Cerebellar cortex (tissue), 1 donor: ENCODE data around the gene PTPRM.

Experiments used
- DNase-seq: peaks from one replicate; pipeline ENCODE4 v3.0.0-alpha.2; 2015; ENCODE audit warnings: low spot score

The PTPRM gene

DNA sequence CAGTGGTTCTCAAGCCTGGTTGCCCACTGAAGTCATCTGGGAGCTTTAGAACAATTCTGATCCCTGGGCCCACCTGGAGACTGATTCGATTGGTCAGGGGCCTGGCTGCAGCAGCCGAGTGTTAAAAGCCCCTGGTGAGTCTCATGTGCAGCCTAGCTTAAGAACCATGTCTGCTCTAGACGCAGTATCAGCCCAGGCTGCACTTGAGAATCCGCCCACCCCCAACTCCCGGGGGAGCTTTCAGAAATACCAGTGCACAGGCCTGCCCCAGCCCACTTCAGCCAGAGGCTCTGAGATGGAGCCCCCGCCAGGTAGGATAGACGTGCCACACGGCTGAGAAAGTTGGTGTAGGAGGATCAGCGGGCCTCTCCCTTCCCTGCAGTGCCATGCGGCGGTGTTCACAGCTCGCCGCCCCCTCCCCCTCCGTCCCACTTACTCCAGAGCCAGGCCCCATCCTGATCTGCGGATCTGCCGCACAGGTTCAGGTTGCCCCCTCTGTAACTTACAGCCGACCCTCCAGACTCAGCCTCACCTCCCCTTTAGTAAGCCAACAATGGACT lies 833.2 kb downstream of the PTPRM start:
- DNase-seq: no peak

- no peak for DNase-seq
These were observed 833.7 kb downstream of the PTPRM start for GRCh38 chr18:8400825-8401224.

DNA sequence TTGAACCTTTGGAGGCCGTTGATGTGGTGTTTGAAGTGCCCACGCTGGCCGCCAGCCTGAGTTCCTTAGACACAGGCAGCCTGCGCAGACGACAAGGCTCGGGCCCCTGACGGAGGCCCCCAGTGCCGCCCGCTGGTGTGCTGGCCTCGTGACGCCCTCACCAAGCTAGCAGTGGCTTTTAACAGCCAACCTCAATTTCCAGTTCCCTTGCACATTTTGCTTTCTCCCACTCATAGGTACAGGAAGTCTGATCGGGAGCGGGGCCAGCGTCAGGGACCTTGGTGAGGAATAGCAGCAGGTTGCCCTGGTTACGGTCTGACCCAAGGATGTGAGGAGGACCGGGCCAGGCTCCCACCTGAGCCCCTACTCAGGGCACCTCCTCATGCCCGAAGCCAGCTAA lies 834.5 kb downstream of the PTPRM start:
- DNase-seq: no peak

DNA sequence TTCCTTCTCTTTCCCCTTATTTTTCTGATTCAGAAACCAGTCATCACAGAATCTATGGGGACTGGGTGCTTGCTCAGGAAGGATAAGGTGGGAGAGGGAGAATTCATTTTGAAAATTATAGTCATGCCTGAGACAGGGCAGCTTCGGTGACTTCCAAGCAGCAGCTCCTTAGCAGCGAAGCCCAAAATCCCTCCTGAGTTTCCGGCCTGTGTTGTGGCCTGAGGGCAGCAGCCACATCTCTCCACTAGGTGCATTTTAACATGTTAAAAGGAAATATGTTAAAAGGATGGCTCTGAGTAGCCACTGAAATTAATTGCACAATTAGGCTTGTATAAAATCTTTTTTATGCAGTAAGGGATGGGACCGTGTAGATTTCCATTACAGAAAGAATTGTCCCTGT lies 835.1 kb downstream of the PTPRM start:
- DNase-seq: no peak

DNA sequence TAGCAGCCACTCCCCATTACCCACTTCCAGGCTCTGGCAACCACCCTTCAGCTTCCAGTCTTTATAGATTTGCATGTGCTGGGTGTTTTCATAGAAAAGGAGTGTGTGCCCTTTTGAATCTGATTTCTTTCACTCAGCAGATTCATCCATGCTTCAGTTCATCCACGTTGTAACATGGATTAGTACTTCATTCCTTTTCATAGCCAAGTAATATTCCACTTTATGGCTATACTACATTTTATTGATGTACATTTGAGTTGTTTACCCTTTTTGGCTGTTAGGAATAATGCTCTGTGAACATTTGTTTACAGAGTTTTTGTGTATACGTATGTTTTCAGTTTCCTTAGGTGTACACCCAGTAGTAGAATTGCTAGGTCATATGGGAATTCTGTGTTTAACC lies 836.6 kb downstream of the PTPRM start:
- no peak for DNase-seq

DNA sequence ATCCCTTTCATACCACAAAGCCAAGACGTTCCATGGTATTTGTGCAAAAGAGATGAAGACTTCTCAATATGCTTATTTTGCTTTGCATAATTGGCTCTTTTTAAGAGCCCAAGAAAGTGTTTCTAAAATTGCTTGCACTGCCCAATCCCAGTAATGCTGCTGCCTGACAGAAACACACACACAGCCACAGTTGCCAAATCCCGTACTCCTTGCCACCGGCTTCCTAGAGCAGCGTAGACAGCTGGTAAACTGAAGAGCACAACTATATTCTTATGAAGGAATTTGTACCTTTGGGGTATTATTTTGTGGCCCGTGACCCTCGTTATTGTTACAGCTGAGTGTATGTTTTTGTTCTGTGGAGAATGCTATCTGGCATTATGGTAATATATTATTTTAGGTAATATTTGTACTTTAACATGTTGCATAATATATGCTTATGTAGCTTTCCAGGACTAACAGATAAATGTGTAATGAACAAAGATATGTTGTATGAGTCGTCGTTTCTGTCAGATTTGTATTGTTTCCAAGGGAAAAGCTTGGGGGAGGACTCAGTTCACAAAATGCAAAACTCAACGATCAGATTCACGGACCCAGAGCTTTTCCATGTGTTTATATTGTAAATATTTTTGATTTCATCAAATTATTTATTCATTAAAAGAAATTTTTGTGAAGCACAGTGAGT lies 839.2 kb downstream of the PTPRM start:
- no peak for DNase-seq

GRCh38 chr18:8406868-8407250 lies 839.7 kb downstream of the PTPRM start:
- DNase-seq: no peak

- no peak for DNase-seq
These were observed 842.0 kb downstream of the PTPRM start for GRCh38 chr18:8409151-8409550.

- no peak for DNase-seq
These were observed 844.4 kb downstream of the PTPRM start for GRCh38 chr18:8411492-8411891.

DNA sequence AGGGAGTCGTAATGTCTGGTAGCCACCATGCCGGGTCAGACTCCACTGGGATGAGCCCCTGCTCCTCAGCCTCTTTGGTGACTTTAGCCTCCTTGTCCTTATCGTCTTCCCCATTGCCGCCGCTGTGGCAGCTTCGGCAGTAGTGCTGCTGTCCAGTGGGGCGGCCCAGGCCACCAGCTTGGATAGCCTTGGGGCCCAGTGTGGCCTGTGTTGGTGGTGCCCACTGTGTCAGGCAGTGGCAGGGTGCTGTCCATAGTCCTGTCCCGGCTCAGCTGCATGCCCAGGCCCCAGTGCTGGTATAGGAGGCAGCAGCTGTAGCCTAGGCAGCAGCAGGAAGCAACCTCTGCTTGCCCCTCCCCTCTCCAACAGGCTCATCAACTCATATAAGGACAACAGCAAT lies 845.0 kb downstream of the PTPRM start:
- no peak for DNase-seq

- no peak for DNase-seq
These were observed 846.1 kb downstream of the PTPRM start for GRCh38 chr18:8413189-8413588.

- no peak for DNase-seq
These were observed 846.6 kb downstream of the PTPRM start for GRCh38 chr18:8413751-8414150.

- no peak for DNase-seq
These were observed 849.3 kb downstream of the PTPRM start for GRCh38 chr18:8416212-8417019.

DNA sequence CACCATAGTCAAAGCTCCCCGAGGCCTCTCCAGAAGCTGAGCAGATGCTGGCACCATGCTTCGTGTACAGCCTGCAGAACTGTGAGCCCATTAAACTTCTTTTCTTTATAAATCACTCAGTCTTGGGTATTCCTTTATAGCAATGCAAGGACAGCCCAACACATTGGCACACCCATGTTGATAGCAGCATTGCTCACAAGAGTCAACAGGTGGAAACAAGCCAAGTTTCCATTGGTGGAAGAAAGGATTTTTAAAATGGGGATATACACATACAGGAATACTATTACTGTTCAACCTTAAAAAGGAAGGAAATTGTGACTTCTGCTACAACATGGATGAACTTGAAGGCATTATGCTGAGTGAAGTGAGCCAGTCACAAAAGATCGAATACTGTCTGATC lies 855.3 kb downstream of the PTPRM start:
- no peak for DNase-seq

DNA sequence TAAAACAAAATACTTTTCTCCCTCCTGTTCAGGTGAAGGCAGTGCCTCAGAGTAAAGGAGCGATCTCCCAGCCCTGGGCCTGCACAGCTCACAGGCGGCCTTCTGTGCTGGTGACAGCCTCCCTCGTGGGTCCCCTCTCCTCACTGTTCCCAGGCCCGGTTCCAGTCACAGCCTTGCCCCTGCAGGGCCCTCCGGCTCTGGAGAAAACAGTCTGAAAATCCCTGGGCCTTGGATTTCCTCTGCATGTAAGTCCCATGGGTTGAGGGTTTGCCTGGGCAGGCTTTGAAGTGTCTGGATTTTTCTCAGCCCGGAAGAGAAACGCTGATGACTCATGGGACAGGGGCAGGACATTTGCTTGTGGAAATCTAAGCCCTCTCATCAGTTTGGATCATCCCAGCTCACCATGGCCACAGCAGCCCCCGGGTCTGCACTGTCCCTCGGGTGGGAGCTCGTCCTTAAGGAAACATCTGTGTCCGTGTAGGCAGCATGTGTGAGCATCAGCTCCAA lies 856.0 kb downstream of the PTPRM start:
- DNase-seq: no peak

DNA sequence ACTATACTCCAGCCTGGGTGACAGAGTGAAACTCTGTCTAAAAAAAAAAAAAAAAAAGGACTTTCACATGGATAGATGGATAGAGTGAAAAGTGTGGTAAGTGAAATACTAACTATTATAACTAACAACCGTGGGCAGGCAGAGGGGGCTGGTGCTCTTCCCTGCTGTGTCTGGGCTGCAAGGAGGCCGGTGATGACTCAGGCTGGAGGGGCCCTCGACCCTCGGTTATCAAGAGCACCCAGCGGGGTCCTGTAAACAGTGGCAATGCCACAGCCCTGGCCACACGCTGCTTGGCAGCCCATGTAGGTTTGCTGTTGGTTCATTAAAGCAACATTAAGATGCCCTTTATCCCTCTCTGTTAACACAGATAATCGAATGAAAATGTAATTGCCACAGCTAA lies 857.4 kb downstream of the PTPRM start:
- DNase-seq: no peak

- peak; percentile 8 for DNase-seq
These were observed 858.0 kb downstream of the PTPRM start for GRCh38 chr18:8424917-8425725.

- DNase-seq: no peak
These were observed 859.3 kb downstream of the PTPRM start for GRCh38 chr18:8426401-8426800.

DNA sequence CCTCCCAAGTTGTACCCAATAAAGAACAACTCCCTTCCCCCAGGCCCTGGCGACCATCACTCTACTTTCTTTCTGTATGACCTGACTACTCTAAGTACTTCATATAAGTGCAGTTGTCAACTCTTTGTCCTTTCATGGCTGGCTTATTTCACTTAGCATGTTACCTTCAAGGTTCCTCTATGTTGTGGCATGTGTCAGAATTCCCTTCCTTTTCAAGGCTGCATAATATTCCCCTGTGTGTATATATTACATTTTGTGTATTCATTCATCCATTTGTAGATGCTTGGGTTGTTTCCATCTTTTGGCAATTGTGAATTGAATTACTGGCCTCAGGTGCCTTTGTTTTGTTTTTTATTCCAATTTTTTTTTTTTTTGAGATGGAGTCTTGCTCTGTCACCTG lies 860.2 kb downstream of the PTPRM start:
- no peak for DNase-seq

DNA sequence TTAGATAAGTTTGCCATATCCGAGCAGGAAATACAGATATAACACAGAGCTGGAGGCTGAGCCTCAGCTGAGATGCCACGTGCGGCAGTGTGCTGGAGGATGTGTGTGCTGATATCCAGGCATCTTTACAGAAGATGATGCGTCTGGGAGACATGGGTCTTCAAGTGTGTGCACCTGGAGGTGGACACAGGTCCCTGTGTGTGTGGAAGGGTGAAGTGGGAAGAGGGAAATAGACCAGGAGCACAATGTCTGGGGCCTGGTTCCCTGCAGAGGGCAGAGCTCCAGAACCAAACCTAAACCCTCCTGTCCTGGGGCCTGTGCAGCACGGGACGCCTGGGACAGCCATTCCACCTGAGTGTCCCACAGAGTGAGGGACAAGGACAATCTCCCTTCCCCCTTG lies 861.8 kb downstream of the PTPRM start:
- no peak for DNase-seq

DNA sequence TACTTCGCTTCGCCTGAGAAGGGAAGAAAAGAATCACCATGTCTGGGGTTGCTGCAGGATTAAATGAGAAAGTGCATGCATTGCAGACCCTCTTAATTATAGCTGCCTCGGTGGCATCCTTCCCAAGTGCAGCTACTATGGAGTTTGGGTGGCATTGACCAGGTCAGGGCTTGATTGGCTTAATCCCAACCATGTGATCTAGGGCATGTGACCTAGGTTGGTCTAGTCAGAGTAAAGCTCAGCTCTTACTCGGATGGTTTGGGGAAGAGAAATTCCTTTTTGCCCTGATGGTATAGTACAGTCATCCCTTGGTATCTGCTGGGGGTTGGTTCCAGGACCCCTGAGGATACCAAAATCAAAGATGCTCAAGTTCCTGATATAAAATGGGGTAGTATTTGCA lies 863.9 kb downstream of the PTPRM start:
- no peak for DNase-seq

- DNase-seq: no peak
These were observed 866.2 kb downstream of the PTPRM start for GRCh38 chr18:8433323-8433722.
